PC-9 (cell line): ENCODE data around the gene CD3D. TPM values are rescaled to one million over a fixed set of nuclear protein-coding genes. Genes with fewer than 3 reads are reported as not detected.

Source experiments
- BruUV-seq: library from RNA; stranded (reverse); fragments of 400-500 nt; replicated peaks from 2 replicates; lab custom pipeline; 2021; lab: Mats Ljungman, UMichigan
- CTCF ChIA-PET: fragments of 300-600 bp; sonication (Branson Sonifier 250); formaldehyde crosslinking; loops from one replicate; lab custom pipeline; 2022; ENCODE audit warnings: antibody characterized with exemption; lab: Charles Lee
- POLR2A ChIA-PET: fragments of 300-600 bp; sonication (Branson Sonifier 250); formaldehyde crosslinking; loops from one replicate; lab custom pipeline; 2022; ENCODE audit warnings: antibody characterized with exemption; ENCODE audit not compliant: unreplicated experiment; lab: Charles Lee
- DNase-seq, 2 experiments: peaks; one replicate each; pipeline versions ENCODE4 v3.0.0 to v3.0.0-alpha.2; 2015 to 2022; ENCODE audit warnings: mixed read lengths in 1 of 2
- H2AFZ ChIP-seq: fragments of 200-600 bp; sonication (generic); 2 replicates; pipeline ENCODE4 v1.8.1; 2017; ENCODE audit warnings: antibody characterized with exemption
- H3F3A ChIP-seq: fragments of 200-600 bp; sonication (generic); 2 replicates; pipeline ENCODE4 v1.8.1; 2017; ENCODE audit warnings: antibody characterized with exemption, mild to moderate bottlenecking, low read depth; ENCODE audit not compliant: insufficient read depth
- H3K27ac ChIP-seq: fragments of 200-600 bp; sonication (generic); 2 replicates; pipeline ENCODE4 v1.6.1; 2016; ENCODE audit warnings: mixed run types
- H3K27me3 ChIP-seq: fragments of 200-600 bp; sonication (generic); 2 replicates; pipeline ENCODE4 v1.6.1; 2016; ENCODE audit warnings: low read depth, mixed run types; ENCODE audit not compliant: insufficient read depth
- H3K36me3 ChIP-seq: fragments of 200-600 bp; sonication (generic); 2 replicates; pipeline ENCODE4 v1.6.1; 2016; ENCODE audit warnings: low read depth, mixed run types
- H3K4me1 ChIP-seq: fragments of 200-600 bp; sonication (generic); replicated peaks from 2 replicates; pipeline ENCODE4 v1.6.1; 2016; ENCODE audit warnings: mixed run types; ENCODE audit not compliant: insufficient read depth
- H3K4me2 ChIP-seq: fragments of 200-600 bp; sonication (generic); 2 replicates; pipeline ENCODE4 v1.6.1; 2017; ENCODE audit warnings: mixed run types
- H3K4me3 ChIP-seq: fragments of 200-600 bp; sonication (generic); 2 replicates; pipeline ENCODE4 v1.6.1; 2016; ENCODE audit warnings: mixed run types
- H3K79me2 ChIP-seq: fragments of 200-600 bp; sonication (generic); 2 replicates; pipeline ENCODE4 v1.6.1; 2017; ENCODE audit warnings: low read depth, mixed run types
- H3K9me2 ChIP-seq: fragments of 200-600 bp; sonication (generic); 2 replicates; pipeline ENCODE4 v1.8.1; 2017; ENCODE audit warnings: mild to moderate bottlenecking; ENCODE audit not compliant: insufficient read depth
- H3K9me3 ChIP-seq: fragments of 200-600 bp; sonication (generic); 2 replicates; pipeline ENCODE4 v1.8.1; 2016; ENCODE audit warnings: low read depth; ENCODE audit not compliant: insufficient read depth
- H4K20me1 ChIP-seq: fragments of 200-600 bp; sonication (generic); 2 replicates; pipeline ENCODE4 v1.8.1; 2017; ENCODE audit not compliant: insufficient read depth
- CTCF ChIP-seq: fragments of 200-600 bp; sonication (generic); conservative IDR thresholded peaks from 2 replicates; pipeline ENCODE4 v1.6.1; 2017; ENCODE audit warnings: mixed run types, antibody characterized with exemption, mild to moderate bottlenecking, moderate library complexity
- EZH2 ChIP-seq: fragments of 200-600 bp; sonication (generic); IDR thresholded peaks from 2 replicates; pipeline ENCODE4 v1.8.0; 2017; ENCODE audit warnings: antibody characterized with exemption, low read depth
- intact Hi-C: fragments of 100-400 bp; cut with micrococcal nuclease; formaldehyde crosslinking; loops from one replicate; pipeline ENCODE4 v1.10.0; 2022; ENCODE audit not compliant: unreplicated experiment
- total RNA-seq: library from RNA; stranded (reverse); gene quantifications from 2 replicates; pipeline ENCODE4 v1.2.3, GENCODE V29; 2021

The CD3D gene
- total RNA-seq, 1 experiment from 2014 or later, result not detected

GRCh38 chr11:118349475-118349874 lies 7.0 kb upstream of the CD3D start:
- no peak for DNase-seq
- POLR2A ChIA-PET, result no interaction called here
- Histone ChIP-seq H3K9me2 (no peaks in the 10 kb centered on the region), H3K79me2 (no peaks in the 10 kb centered on the region), H3K27ac (no peak overlapping the region), H3K27me3 (no peaks in the 10 kb centered on the region), H3K4me3 (no peak overlapping the region), H3K9me3 (no peaks in the 10 kb centered on the region), H2AFZ (no peak overlapping the region), H4K20me1 (no peaks in the 10 kb centered on the region), H3F3A (0 out of 2 replicates have a peak, but pooled peaks cover 11% of the 10 kb centered on the region), H3K36me3 (no peaks in the 10 kb centered on the region), H3K4me1 (peaks cover 21% of the 10 kb centered on the region), H3K4me2 (no peak overlapping the region)
- CTCF ChIA-PET, result no interaction called here
- TF ChIP-seq EZH2 (no peak), CTCF (no peak)
- no TSS peak for BruUV-seq
- intact Hi-C loops, result no loop called here

- Histone ChIP-seq H3K4me1 (no peaks in the 10 kb centered on the region), H2AFZ (no peak within 1 kb of the TSS), H3K79me2 (no peaks in the 10 kb centered on the region), H3K27ac (no peak within 1 kb of the TSS), H3K27me3 (no peaks in the 10 kb centered on the region), H3K9me2 (no peaks in the 10 kb centered on the region), H3F3A (no peaks in the 10 kb centered on the region), H4K20me1 (no peaks in the 10 kb centered on the region), H3K9me3 (no peaks in the 10 kb centered on the region), H3K4me3 (no peak within 1 kb of the TSS), H3K36me3 (no peaks in the 10 kb centered on the region), H3K4me2 (no peak within 1 kb of the TSS)
- intact Hi-C loops, result no loop called here
- no peak for DNase-seq
- POLR2A ChIA-PET, result no interaction called here
- TF ChIP-seq CTCF (no peak), EZH2 (no peak)
- no TSS peak for BruUV-seq
- CTCF ChIA-PET, result no interaction called here
These were observed 1.5 kb upstream of the CD3D start, which contains the start of gene CD3G for GRCh38 chr11:118343981-118344515. Gene CD3G, plus strand, starts transcription at chr11:118344344. Its CDS starts 80 bp downstream, at chr11:118344424.

- no peak overlapping the region for H2AFZ ChIP-seq
- no peak for TF ChIP-seq EZH2
- no peak for TF ChIP-seq CTCF
- CTCF ChIA-PET, result no interaction called here
- H3F3A ChIP-seq, result no peaks in the 10 kb centered on the region
- no peaks in the 10 kb centered on the region for H3K9me3 ChIP-seq
- no peaks in the 10 kb centered on the region for H3K9me2 ChIP-seq
- no peak overlapping the region for H3K4me3 ChIP-seq
- no peak for DNase-seq
- H3K27me3 ChIP-seq, result no peaks in the 10 kb centered on the region
- BruUV-seq, result no TSS peak
- H3K36me3 ChIP-seq, result no peaks in the 10 kb centered on the region
- intact Hi-C loops, result no loop called here
- no peaks in the 10 kb centered on the region for H3K79me2 ChIP-seq
- H3K4me2 ChIP-seq, result no peak overlapping the region
- H3K4me1 ChIP-seq, result no peaks in the 10 kb centered on the region
- H4K20me1 ChIP-seq, result no peaks in the 10 kb centered on the region
- H3K27ac ChIP-seq, result no peak overlapping the region
- POLR2A ChIA-PET, result no interaction called here
These were observed 743 bp upstream of the CD3D start for GRCh38 chr11:118343248-118343647.
